GM19463 (cell line): ENCODE measurements around the gene ARHGAP19.

Experiments used
- ATAC-seq: cut with Tn5 transposase; IDR thresholded peaks from one replicate; pipeline ENCODE4 v1.9.1; 2021; ENCODE audit warnings: mild to moderate bottlenecking, moderate library complexity; ENCODE audit not compliant: unreplicated experiment

Gene ARHGAP19

DNA sequence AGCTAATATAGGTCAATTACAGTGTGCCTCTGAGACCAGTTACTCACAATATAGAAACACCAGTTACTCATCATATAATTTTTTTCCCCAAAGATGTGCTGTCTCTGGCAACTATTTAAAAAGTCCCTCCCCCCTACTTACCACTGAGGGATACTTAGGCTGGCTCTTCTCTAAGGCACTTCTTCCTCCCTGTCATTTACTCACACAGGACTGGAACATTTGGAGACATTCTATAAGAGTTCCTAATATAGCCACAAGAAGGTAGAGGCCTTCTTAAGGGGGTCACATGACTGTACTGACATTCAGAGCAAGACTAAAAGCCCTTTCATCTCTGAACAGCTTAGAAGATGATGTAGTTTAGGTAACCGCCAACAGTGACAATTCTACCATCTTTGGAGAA, 62.3 kb downstream of the ARHGAP19 start:
- no peak for ATAC-seq

DNA sequence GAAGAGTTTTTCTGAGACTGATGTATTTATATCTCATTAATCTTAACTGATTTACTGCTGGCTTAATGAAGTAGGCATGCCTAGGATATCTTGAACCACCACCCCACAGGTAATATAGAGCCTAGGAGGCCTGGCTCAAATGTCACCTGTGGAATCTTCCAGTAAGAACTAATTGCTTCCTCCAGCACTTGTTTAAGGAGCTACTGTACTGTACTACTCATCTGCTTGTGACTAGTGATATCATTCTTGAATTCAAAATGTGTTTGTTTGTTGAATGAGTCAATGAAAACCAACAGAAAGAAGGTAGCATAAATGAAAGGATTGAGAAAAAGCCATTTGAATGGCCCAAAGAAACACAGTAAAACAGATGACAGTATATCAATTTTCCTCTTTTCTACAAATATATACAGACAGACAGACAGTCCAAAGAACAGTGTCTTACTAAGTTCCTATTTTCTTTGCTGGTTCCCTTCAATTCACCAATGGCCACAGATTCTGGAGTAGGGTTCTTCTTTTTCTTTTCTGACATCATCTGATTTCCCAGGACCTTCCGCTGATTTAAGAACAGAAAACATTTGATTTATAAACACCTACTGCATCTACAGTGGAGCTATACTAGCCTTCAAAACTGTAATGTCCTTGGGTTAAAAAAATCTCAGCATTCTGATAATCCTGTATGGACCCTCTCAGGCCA, 63.0 kb downstream of the ARHGAP19 start:
- no peak for ATAC-seq

DNA sequence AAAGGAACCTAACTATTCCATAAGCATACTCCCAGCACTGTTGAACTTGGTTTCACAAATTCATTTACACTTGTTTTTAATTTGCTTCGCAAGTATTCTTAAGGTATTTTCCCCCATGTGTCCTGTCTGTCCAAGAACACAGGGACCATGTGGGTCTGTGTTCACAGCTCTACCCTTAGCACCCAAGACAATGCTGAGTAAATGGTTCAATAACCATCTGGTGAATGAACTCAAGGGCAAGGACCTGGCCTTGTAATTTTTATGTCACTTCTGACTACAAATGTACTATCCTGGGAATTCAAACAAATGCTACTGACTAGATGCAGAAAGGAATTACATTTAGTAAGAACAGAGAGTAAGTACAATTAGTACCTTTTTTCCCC, 63.7 kb downstream of the ARHGAP19 start:
- no peak for ATAC-seq

DNA sequence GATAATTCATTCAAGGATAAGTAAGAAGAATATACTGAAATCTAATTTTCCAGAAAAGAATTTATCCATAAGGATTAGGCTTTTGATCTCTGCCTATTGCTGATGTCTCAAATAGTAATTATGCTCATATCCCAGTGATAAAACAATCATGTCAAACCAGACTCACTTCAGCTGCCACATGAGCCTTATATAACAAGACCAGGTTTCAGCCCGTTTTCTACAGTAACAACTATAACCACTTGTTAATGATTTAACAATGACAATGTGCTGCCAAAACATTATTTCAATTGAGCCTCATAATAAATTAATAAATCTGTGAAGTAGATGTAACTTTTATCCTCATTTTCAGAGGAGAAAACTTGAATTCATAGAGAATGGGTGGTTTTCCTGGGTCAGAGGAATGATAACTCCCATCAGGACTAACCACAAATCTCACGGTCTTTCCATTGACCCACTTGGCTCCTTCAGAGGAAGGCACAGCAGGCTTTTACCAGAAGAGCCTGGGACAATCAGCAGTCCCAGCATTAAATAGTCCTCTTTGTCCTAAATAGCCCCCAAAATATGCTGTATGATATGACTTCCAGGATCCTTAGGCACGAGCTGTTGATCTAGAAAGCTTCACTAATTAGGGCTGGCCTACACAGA, 64.2 kb downstream of the ARHGAP19 start:
- ATAC-seq: no peak

DNA sequence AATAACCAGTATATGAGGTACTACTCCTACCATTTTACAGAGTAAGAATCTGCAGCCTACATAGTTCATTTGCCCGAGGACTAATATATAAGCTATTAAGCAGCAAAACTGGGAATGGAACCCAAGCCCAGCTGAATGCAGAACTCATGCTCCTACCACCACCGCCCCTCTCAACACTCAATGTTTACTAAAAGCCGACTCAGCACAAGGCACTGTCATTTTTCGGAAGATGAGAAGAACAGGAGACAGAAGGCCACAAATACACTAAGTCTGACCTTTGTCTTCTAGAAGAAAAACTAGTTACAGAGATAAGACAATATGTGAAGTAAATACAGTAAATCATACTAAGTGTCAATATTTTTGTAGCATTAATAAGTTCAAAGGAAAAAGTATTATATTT, 66.0 kb downstream of the ARHGAP19 start:
- ATAC-seq: no peak

DNA sequence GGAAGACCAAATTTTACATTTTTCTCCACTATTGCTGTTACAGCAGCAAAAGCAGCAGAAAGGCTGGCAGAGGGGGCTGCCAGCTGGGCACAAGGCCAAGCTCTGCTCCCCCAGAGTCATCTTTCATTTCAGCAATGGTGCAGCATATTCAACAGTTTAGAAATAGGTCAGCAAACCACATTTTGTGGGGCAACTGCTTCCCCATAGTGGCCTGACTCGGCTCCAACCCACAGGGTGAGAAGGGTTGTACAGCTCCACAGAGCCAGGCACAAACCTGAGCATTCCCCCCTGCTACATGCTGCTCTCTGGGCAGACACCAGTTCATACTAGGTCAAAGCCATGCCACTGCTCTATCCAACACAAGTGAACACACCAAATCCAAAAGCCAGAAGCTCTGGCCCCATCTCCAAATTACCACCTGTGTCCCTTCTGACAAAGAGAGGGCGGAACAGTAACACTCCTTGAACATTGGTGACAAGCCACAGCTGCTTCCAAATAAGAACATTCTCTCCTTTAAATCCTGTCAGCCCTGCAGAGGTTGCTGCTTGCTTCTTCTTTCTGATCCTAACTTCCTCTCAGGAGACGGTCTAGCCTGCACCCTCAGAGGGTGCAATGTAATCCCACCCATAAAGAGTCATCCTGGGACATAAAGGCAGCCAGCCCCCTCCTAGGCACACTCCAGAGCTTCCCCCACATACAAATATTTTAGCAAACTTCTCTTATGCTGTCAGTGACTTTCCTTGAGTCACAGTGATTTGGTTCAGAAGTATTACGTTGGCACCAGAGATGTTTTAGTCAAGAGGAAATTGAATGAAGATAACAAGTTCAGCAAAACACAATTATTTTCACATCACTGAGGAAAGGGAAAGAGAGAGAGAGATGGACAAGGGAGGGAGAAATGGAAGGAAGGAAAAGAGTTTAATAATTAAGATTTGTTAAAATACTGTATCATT, 67.7 kb downstream of the ARHGAP19 start:
- no peak for ATAC-seq

DNA sequence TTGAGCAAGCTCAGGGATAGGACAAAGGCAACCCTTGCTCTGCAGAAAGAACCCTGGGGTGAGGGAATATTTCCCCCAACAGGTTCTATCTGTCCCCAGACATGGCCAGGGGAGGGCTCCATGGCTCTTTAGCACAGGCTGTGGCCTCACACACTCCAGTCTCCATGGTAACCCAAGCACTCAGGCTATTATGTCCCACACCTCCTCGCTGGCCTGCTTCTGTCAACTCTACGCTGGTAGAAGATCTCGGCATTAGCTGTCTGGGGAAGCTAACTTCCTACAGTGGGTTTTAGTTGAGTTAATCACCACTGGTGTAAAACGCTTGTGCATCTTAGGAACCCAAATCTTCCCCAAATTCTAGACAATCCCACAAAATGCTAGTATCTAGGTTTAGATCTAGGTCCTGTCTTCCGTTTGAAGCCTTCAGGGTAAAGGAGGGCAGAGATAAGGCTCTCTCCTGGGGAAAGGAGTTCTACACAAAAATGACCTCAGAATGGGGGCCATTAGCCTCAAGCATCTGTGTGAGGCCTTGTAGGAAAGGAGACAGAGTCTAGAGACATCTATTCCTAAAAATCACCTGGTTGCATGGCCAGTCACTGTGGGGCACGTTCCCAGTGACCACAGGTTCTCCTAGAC, 70.0 kb downstream of the ARHGAP19 start:
- ATAC-seq: no peak

DNA sequence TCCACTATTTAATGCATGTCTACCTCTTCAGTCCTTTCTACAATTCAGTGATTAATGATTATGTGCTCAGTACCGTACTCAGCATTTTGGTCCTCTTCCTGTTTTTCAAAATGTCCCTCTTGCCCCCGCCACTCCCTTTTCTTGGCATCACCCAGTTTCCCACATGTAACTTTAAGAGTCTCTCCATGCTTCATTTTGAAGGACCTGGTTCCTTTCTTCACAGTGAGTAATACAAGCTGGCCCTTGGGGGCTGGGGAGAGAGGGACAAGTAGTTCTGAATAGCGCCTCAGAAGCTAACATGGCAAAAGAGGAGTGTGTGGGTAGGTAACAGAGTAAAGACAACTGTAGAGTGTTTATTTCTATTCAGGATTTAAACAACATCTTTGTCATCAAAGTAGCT, 72.1 kb downstream of the ARHGAP19 start:
- no peak for ATAC-seq

DNA sequence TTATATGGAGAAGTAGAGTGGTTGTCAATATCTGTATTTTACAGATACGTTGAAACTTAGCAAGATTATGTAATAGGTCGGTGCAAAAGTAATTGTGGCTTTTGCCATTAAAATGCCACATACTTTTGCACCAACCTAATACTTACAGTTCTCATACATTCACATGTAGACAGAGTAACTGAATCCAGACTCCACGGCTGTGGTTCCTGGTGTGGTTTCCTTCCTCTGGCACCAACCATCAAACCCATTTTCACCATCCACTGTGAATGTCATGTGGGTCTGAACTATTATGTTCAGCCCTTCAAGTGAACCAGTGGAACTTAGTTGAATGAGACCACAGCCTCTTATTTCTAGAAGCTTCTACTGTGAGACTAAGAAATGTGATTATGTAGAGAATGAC, 75.1 kb downstream of the ARHGAP19 start:
- ATAC-seq: no peak

DNA sequence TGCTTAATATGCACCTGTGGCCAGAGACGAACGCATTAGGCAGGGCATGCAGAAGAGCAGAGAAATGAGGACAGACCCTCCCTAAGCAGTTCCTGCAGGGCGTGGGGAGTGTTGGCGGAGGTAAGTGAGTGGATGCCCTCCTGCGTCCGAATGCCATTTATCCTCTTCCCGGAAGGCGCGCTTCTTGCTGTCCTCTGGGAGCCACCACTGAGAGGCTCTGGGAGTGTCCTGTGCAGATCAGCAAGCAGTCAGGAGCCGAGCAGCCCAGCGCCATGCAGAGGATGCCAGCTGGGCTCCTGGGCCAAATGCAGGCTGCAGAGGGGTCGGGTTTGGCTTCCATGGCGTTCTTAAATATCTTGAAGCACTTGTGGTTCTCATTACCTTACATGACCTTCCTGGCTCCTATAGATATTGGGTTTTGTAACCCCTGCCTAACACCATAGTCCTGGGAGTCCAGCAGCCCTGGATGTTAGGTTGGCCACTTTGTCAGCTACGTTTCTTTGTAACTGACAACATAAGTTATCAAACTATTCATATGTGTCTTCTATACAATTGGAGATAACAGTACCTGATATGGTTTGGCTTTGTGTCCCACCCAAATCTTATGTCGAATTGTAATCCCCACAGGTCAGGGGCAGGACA, 76.7 kb downstream of the ARHGAP19 start:
- ATAC-seq: no peak

DNA sequence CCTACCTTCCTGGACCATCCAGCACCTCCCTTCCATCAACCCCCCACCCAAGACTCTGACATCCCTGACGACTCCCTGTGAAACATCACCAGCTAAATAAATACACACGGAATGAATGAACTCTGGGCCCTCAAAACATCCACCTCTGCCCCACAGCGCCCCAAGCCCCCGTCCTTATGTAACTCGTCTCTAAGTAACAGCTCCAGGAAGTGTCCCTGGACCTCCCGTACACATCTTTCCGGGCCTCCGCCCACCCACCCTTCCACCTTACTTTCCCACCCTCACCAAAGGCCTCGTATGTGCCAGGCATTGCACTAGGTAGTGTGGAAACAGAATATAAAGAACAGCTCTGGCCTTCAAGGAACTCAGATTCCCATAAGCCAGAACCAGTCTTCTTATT, 79.0 kb downstream of the ARHGAP19 start:
- no peak for ATAC-seq

DNA sequence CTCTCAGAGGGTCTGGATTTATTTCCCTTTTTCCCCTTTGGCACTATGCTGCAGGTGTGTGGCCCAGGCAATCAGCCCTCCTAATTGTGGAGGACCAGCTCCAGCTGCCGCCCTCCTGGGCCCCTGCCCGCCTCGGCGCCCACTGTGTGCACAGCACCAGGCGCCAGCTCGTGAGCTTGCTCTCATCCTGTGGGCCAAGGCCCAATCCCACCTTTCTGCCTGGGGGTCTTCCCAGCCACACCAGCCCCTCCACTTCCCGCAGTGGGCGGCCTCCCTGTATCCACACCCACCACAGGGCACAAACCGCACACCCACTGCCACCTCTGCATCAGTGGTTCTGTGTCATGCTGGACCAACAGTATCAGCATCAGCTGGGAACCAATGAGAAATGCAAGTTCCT, 81.2 kb downstream of the ARHGAP19 start:
- ATAC-seq: no peak

DNA sequence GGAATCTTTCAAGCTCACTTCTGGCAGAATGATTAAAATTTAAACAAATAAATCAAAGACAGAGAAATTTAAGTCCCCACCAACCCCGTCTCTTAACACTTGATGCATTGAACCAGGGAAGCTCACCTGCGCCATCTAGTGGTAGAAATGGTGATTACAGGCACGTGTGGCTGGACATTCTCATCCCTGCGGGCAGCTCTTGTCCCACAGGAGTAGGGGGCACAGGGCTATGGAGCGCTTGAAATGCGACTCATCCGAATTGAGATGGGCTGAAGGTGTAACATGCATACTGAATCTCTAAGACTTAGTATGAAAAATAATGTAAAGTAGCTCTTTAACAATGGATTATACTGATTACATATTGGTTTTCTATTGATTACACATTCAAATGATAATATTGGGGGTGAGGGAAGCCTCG, 81.9 kb downstream of the ARHGAP19 start:
- ATAC-seq: no peak

DNA sequence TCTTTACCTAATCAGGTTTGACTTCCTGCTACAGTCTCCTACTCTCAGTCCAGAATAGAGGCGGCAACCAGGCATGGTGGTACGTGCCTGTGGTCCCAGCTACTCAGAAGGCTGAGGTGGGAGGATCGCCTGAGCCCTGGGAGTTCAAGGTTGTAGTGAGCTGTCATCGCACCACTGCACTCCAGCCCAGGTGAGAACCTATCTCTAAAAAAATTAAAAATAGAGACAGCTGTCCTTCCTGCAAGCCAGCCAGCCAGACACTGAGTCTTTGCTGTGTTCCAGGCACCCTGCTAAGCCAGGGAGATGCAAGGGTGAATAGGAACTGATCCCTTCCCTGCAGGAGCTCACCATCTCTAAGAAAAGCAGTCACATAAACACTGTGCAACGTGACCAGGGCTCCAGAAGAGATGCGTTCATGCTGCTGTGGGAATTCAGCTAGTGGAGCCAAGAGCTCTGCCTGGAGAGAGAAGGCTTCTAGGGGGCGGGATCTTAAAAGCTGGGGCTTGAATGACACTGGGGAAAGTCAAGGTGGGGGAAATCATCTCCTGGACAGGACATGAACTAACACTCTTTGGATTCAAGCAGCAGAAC, 84.6 kb downstream of the ARHGAP19 start:
- no peak for ATAC-seq

DNA sequence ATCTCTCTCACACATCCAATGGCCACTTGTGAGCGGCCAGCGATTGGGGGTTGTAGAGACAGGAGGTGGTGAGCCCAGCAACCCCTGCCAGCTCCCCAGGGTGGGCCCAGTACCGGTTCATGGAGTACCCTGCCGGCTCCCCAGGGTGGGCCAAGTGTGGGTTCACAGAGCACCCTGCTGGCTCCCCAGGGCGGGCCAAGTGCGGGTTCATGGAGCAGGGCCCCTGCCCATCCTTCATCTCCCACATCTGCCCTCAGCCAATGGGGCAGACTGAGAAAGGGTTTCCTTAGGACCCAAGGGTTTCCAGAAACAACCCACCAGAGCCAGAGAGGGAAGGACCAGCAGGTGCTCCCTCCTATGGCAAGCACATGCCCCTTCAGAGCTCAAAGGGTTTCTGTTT, 85.3 kb downstream of the ARHGAP19 start:
- ATAC-seq: no peak

DNA sequence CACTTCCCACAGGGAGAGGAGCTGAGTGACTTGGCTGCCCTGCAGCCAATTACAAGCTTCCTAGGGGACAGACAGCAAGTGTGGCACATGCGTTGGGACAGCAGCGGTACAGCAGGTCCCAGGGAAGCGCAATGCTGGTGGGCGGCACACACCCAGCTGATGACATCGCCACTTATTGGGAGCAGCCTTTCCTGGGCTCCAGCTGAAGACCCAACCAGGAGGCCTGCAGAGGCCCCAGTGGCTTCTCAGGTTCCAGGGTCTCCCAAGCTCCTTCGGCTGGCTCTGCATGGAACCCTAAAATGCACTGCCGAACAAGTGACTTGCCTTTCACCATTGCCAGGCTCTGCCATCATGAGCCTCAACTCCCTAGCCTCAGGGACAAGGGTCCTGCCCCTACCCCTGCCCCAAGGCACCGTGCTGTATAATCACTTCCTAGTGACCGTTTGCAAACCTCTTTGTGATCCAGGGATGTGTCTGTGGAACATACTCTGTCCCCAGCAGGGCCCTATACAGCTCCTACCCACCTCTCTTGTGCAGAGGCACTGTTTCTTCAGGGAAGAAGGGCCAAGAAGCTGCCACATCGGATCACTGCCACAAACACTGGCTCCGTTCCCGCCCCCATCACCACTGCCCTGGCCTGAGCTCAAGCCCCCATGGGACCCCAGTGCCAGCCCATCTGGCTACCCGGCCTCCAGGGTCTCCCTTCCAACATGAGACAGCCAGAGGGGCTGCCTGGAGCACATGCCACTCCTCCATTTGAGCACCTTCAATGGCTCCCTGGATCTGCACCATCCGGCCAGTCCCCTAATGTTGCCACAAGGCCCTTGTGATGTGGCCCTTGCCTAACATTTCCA, 87.4 kb downstream of the ARHGAP19 start:
- ATAC-seq: no peak

DNA sequence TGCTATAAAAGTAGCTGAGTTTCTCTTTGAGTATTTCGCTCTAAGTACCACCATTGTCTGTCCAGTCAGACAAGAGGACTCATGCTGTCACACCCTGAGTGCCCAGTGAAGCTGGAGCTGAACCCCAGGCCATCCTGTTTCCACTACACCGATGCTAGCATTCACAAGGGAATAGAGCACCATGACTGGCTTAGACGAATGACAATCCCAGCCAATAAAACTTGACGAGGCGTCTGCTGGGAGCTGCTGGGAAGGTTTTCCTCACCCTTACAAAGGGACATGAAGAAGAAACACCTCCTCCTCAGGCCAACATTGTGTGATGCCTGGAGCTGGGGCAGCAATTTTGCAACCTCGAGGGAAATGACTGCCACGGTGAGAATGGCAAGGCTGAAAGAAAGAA, 89.2 kb downstream of the ARHGAP19 start:
- ATAC-seq: no peak

DNA sequence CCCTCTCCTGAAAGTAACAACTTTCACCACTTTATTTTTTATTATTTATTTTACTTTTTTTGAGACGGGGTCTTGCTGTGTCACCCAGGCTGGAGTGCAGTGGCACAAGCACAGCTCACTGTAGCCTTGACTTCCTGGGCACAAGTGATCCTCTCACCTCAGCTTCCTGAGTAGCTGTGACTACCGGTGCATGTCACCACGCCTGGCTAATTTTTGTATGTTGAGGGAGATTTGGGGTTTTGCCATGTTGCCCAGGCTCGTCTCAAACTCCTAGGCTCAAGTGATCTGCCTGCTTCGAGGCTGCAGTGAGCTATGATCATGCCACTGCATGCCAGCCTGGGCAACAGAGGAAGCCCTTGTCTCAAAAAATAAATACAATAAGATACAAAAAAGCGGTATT, 91.8 kb downstream of the ARHGAP19 start:
- no peak for ATAC-seq

DNA sequence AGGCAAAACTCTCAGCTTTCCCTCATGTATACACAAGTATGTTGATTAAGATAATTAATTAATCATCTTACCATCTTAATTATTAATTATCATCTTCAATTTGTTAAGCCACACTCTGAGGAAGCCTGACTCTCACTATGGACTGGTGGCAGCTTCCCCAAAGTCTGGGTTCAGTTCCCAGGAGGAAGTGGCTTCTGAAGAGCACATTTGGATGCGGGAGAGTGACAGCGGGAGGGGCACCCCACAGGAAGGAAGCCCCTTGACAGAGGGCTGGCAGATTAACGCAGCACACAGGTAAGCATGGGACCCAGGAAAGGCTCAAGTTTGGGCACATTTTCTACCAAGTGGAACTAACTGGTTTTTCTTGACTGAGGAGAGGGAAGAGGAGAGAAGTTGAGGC, 93.3 kb downstream of the ARHGAP19 start:
- ATAC-seq: no peak
